K562 (cell line): ENCODE results near the gene CCDC183. TPM values are rescaled to one million over a fixed set of nuclear protein-coding genes. Genes with fewer than 3 reads are reported as not detected.

Experiments
- BMI1 ChIP-seq: fragments of 150-350 bp; IDR thresholded peaks from 2 replicates; pipeline ENCODE4 v1.6.1; 2014; ENCODE audit warnings: low read length
- BRF2 ChIP-seq: IDR thresholded peaks from 3 replicates; pipeline ENCODE4 v1.6.1; 2011; ENCODE audit warnings: borderline replicate concordance, mild to moderate bottlenecking; ENCODE audit not compliant: insufficient read length, insufficient read depth
- CAMTA2 ChIP-seq: fragments of 250-450 bp; sonication (Bioruptor Pico); conservative IDR thresholded peaks from 2 replicates; pipeline ENCODE4 v1.5.1; 2022
- HINFP ChIP-seq: fragments of 450-650 bp; conservative IDR thresholded peaks from 2 replicates; pipeline ENCODE4 v1.6.1; 2016; ENCODE audit warnings: missing genetic modification characterization, low read depth, mild to moderate bottlenecking, control low read depth, missing compliant biosample characterization
- HMGXB4 ChIP-seq: sonication (generic); formaldehyde crosslinking; IDR thresholded peaks from 2 replicates; pipeline ENCODE4 v1.8.1; 2023; ENCODE audit warnings: mild to moderate bottlenecking, missing genetic modification reagents
- KAT8 ChIP-seq: fragments of 450-650 bp; IDR thresholded peaks from 2 replicates; pipeline ENCODE4 v1.6.1; 2016; ENCODE audit warnings: low read depth, mild to moderate bottlenecking
- LCOR ChIP-seq: sonication (generic); formaldehyde crosslinking; IDR thresholded peaks from 2 replicates; pipeline ENCODE4 v1.8.0; 2022; ENCODE audit warnings: mild to moderate bottlenecking, missing genetic modification reagents
- MYC ChIP-seq, 2 experiments: fragments of 250-450 bp in 1 of 2; sonication (Bioruptor Pico) in 1 of 2; IDR thresholded peaks; 2 replicates each; pipeline versions ENCODE4 v1.5.1 to v1.6.1; 2012 to 2021; ENCODE audit warnings: low read depth in 2 of 2, borderline replicate concordance in 1 of 2, improper control_type of control experiment in 1 of 2, low read length in 1 of 2, mild to moderate bottlenecking in 1 of 2, moderate library complexity in 1 of 2
- PPARD ChIP-seq: fragments of 250-450 bp; sonication (Bioruptor Pico); IDR thresholded peaks from 2 replicates; pipeline ENCODE4 v1.8.0; 2022; ENCODE audit warnings: inconsistent platforms, mild to moderate bottlenecking, moderate library complexity
- PTBP1 ChIP-seq: fragments of 200-400 bp; formaldehyde crosslinking; IDR thresholded peaks from 2 replicates; pipeline ENCODE4 v1.6.1; 2017; ENCODE audit warnings: low read depth, low read length
- RBM39 ChIP-seq: fragments of 200-400 bp; formaldehyde crosslinking; optimal IDR thresholded peaks from 2 replicates; pipeline ENCODE3; 2018; ENCODE audit warnings: low read depth, low read length
- SMARCA4 ChIP-seq: fragments of 450-650 bp; IDR thresholded peaks from 2 replicates; pipeline ENCODE4 v1.6.1; 2016
- THRAP3 ChIP-seq: fragments of 450-650 bp; IDR thresholded peaks from 2 replicates; pipeline ENCODE4 v1.6.1; 2016; ENCODE audit warnings: mild to moderate bottlenecking, inconsistent platforms, borderline replicate concordance
- ZNF124 ChIP-seq: sonication (generic); formaldehyde crosslinking; IDR thresholded peaks from 2 replicates; pipeline ENCODE4 v1.8.1; 2022; ENCODE audit warnings: missing genetic modification reagents
- ZNF143 ChIP-seq: sonication (generic); formaldehyde crosslinking; IDR thresholded peaks from 2 replicates; pipeline ENCODE4 v1.9.0; 2022; ENCODE audit warnings: mild to moderate bottlenecking, missing genetic modification reagents
- ZNF217 ChIP-seq: sonication (generic); formaldehyde crosslinking; IDR thresholded peaks from 2 replicates; pipeline ENCODE4 v1.8.0; 2022; ENCODE audit warnings: mild to moderate bottlenecking, missing genetic modification reagents
- polyA plus RNA-seq, 8 experiments: library from polyadenylated mRNA; depleted of rRNA in 4 of 8; stranded (reverse) in 5 of 8; unstranded in 3 of 8; fragments of >200 nt; fragmentation: Nextera tagmentation in 2 of 8; fragmentation: Illumina TruSeq in 1 of 8; extraction: Ambion mirVana in 2 of 8; extraction: Trizol in 1 of 8; gene quantifications; 2 replicates each; pipeline versions ENCODE4 v1.2.1 to v1.2.3, GENCODE V29; 2011 to 2014; ENCODE audit warnings: inconsistent platforms in 1 of 8, missing spikeins in 1 of 8
- total RNA-seq, 7 experiments: library from RNA; depleted of rRNA in 6 of 7; stranded (reverse); fragments of >200 nt in 6 of 7; fragmentation: Illumina TruSeq in 2 of 7; extraction: Trizol in 2 of 7; gene quantifications; 2 replicates each; pipeline versions ENCODE4 v1.2.1 to v1.2.3, GENCODE V29; 2011 to 2021; ENCODE audit warnings: low replicate concordance in 1 of 7
- TF ChIP-seq, protein P1 (sequence below): fragments of 450-650 bp; formaldehyde crosslinking; IDR thresholded peaks from 2 replicates; pipeline ENCODE4 v1.4.0; 2022; ENCODE audit warnings: missing genetic modification characterization
- TF ChIP-seq, protein P2 (sequence below): sonication (generic); formaldehyde crosslinking; IDR thresholded peaks from 2 replicates; pipeline ENCODE4 v1.8.0; 2022; ENCODE audit warnings: missing genetic modification reagents, mild to moderate bottlenecking, moderate library complexity, borderline replicate concordance

CCDC183 gene
- total and polyA plus RNA-seq, 9 of the 15 experiments (the other 6 are each of a cell fraction or from before 2014, with no cell fraction given): 0.21 to 0.60 (median 0.29) TPM; not detected in 4

DNA sequence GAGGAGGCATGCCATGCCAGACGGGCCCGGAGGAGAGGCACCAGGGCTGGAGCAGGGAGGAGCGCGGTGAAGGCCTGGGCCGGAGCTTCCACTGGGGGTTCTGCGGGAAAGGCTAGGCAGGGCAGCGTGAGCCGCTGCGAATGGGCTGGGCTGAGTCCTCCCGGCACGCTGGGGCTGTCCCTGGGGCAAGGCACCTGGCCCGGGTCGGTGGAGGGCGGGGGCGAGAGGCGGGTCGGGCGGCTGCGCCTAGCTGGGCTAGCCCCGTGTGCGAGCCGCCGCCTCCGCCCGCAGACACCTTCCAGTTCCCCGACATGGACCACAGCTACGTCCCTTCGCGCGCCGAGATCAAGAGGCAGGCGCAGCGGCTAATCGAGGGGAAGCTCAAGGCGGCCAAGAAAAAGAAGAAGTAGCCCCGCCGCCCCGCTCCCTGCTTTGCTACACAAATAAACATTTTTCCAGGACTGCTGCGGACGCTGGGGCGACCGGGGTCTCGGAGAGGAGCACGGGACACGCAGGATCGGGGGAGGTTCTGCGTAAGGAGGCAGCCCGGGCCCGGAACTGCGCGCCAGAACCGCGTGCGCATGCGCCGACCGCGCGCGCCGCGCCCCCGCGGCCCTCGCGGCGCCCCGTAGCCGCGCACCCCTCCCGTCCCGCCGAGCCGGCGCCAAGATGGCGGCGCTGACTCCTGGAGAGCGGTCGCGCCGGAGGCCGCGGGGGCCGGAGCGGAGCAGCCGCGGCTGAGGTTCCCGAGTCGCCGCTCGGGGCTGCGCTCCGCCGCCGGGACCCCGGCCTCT is 11.3 kb downstream of the CCDC183 start, which contains the start of gene RABL6 (continued):
- no peak for TF ChIP-seq THRAP3
- no peak for TF ChIP-seq RBM39
- no peak for TF ChIP-seq ZNF124 (CRISPR knock-in tag)
- no peak for TF ChIP-seq HINFP (tag)
- TF ChIP-seq, protein P1, sequence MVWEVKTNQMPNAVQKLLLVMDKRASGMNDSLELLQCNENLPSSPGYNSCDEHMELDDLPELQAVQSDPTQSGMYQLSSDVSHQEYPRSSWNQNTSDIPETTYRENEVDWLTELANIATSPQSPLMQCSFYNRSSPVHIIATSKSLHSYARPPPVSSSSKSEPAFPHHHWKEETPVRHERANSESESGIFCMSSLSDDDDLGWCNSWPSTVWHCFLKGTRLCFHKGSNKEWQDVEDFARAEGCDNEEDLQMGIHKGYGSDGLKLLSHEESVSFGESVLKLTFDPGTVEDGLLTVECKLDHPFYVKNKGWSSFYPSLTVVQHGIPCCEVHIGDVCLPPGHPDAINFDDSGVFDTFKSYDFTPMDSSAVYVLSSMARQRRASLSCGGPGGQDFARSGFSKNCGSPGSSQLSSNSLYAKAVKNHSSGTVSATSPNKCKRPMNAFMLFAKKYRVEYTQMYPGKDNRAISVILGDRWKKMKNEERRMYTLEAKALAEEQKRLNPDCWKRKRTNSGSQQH (CRISPR knock-in tag): no peak
- TF ChIP-seq PTBP1: no peak
- TF ChIP-seq ZNF217 (CRISPR knock-in tag): no peak
- no peak for TF ChIP-seq SMARCA4
- no peak for TF ChIP-seq ZNF143 (CRISPR knock-in tag)
- TF ChIP-seq BRF2: no peak
- TF ChIP-seq PPARD: no peak
- TF ChIP-seq MYC (IDR thresholded peaks at IDR 0.05; ENCODE audit: low read depth, low read length): peak; percentile 43; the same call in 1 of the 2 replicates
- TF ChIP-seq MYC (CRISPR knock-in tag; IDR thresholded peaks at IDR 0.05; ENCODE audit: borderline replicate concordance, low read depth): no peak
- TF ChIP-seq HMGXB4 (CRISPR knock-in tag): peak; percentile 73; the same call in 1 of the 2 replicates
- TF ChIP-seq KAT8: no peak
- TF ChIP-seq CAMTA2 (CRISPR knock-in tag): no peak
- TF ChIP-seq, protein P2, sequence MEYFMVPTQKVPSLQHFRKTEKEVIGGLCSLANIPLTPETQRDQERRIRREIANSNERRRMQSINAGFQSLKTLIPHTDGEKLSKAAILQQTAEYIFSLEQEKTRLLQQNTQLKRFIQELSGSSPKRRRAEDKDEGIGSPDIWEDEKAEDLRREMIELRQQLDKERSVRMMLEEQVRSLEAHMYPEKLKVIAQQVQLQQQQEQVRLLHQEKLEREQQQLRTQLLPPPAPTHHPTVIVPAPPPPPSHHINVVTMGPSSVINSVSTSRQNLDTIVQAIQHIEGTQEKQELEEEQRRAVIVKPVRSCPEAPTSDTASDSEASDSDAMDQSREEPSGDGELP: peak; percentile 57; the same call in 1 of the 2 replicates
- TF ChIP-seq LCOR (CRISPR knock-in tag): no peak
- TF ChIP-seq BMI1: no peak
